ENCODE measurements around the gene PTMS. TPM values are rescaled to one million over a fixed set of nuclear protein-coding genes. Genes with fewer than 3 reads are reported as not detected.

Gene PTMS
- total RNA-seq, 1 donor from 2014 or later: 480 TPM

- DNase-seq (ENCODE audit: low spot score, unreplicated experiment): no peak
- no peak overlapping the region for H3K27ac Mint-ChIP-seq
- H3K9me3 Mint-ChIP-seq (ENCODE audit: low read depth): peaks cover 2% of the 10 kb centered on the region
- peaks cover 3% of the 10 kb centered on the region for H3K4me1 Mint-ChIP-seq (ENCODE audit: low read depth)
- H3K4me3 Mint-ChIP-seq (ENCODE audit: low read depth): no peak overlapping the region
- peaks cover 26% of the 10 kb centered on the region for H3K27me3 Mint-ChIP-seq
- no peak for TF ChIP-seq CTCF (IDR thresholded peaks at IDR 0.05; ENCODE audit: unreplicated experiment)
- H3K36me3 Mint-ChIP-seq (ENCODE audit: insufficient read depth): peaks cover 1% of the 10 kb centered on the region
Measured at GRCh38 chr12:6809056-6809455, 42.9 kb downstream of the PTMS start.

GRCh38 chr12:6810758-6811157 lies 44.6 kb downstream of the PTMS start:
- H3K4me3 Mint-ChIP-seq (ENCODE audit: low read depth): no peak overlapping the region
- peaks cover 41% of the 10 kb centered on the region for H3K27me3 Mint-ChIP-seq
- TF ChIP-seq CTCF (IDR thresholded peaks at IDR 0.05; ENCODE audit: unreplicated experiment): no peak
- H3K27ac Mint-ChIP-seq: peak overlapping the region; percentile 10
- H3K36me3 Mint-ChIP-seq (ENCODE audit: insufficient read depth): no peaks in the 10 kb centered on the region
- H3K9me3 Mint-ChIP-seq (ENCODE audit: low read depth): no peaks in the 10 kb centered on the region
- DNase-seq (ENCODE audit: low spot score, unreplicated experiment): no peak
- peaks cover 3% of the 10 kb centered on the region for H3K4me1 Mint-ChIP-seq (ENCODE audit: low read depth)

- H3K27me3 Mint-ChIP-seq: peaks cover 48% of the 10 kb centered on the region
- no peak overlapping the region for H3K4me3 Mint-ChIP-seq (ENCODE audit: low read depth)
Measured at GRCh38 chr12:6813363-6813762, 47.2 kb downstream of the PTMS start.

GRCh38 chr12:6816598-6816997 lies 50.4 kb downstream of the PTMS start:
- Mint-ChIP-seq H3K27me3 (peaks cover 47% of the 10 kb centered on the region), H3K4me3 (ENCODE audit: low read depth) (no peak overlapping the region), H3K4me1 (ENCODE audit: low read depth) (peaks cover 21% of the 10 kb centered on the region), H3K36me3 (ENCODE audit: insufficient read depth) (no peaks in the 10 kb centered on the region), H3K9me3 (ENCODE audit: low read depth) (no peaks in the 10 kb centered on the region), H3K27ac (no peak overlapping the region)
- TF ChIP-seq CTCF (IDR thresholded peaks at IDR 0.05; ENCODE audit: unreplicated experiment): no peak
- DNase-seq (ENCODE audit: low spot score, unreplicated experiment): no peak

More at GRCh38 chr12:6813363-6813762, 47.2 kb downstream of the PTMS start:
- no peak for TF ChIP-seq CTCF (IDR thresholded peaks at IDR 0.05; ENCODE audit: unreplicated experiment)
- no peaks in the 10 kb centered on the region for H3K9me3 Mint-ChIP-seq (ENCODE audit: low read depth)
- H3K4me1 Mint-ChIP-seq (ENCODE audit: low read depth): peaks cover 8% of the 10 kb centered on the region
- no peak for DNase-seq (ENCODE audit: low spot score, unreplicated experiment)
- H3K36me3 Mint-ChIP-seq (ENCODE audit: insufficient read depth): no peaks in the 10 kb centered on the region
- H3K27ac Mint-ChIP-seq: no peak overlapping the region

- Mint-ChIP-seq H3K4me3 (ENCODE audit: low read depth) (no peak overlapping the region), H3K9me3 (ENCODE audit: low read depth) (no peaks in the 10 kb centered on the region)
- TF ChIP-seq CTCF (IDR thresholded peaks at IDR 0.05; ENCODE audit: unreplicated experiment): no peak
Measured at GRCh38 chr12:6817098-6817497, 50.9 kb downstream of the PTMS start.

More at GRCh38 chr12:6817098-6817497, 50.9 kb downstream of the PTMS start:
- peaks cover 24% of the 10 kb centered on the region for H3K4me1 Mint-ChIP-seq (ENCODE audit: low read depth)
- no peaks in the 10 kb centered on the region for H3K36me3 Mint-ChIP-seq (ENCODE audit: insufficient read depth)
- H3K27ac Mint-ChIP-seq: no peak overlapping the region
- DNase-seq (ENCODE audit: low spot score, unreplicated experiment): no peak
- peaks cover 50% of the 10 kb centered on the region for H3K27me3 Mint-ChIP-seq
